Stomach (tissue), 4 donors: ENCODE data around the gene SEMA6A.

Experiments used
- CTCF ChIP-seq, 7 experiments: fragments of 450-650 bp in 4 of 7; fragments of 200-600 bp in 3 of 7; sonication (generic) in 3 of 7; IDR thresholded peaks; one replicate each; pipeline ENCODE4 v1.5.1; 2016 to 2019; ENCODE audit warnings: antibody characterized with exemption in 7 of 7, control low read depth in 2 of 7, mild to moderate bottlenecking in 1 of 7
- EP300 ChIP-seq: sonication (generic); formaldehyde crosslinking; IDR thresholded peaks from one replicate; pipeline ENCODE4 v1.6.1; 2017; ENCODE audit warnings: antibody characterized with exemption

GRCh38 chr5:116495786-116496357, 78.8 kb downstream of the SEMA6A start:
- TF ChIP-seq EP300 (no peak), CTCF (IDR thresholded peaks at IDR 0.05) (no peak)
